Sigmoid colon (tissue), 4 donors: ENCODE measurements around the gene PDE1C.

ENCODE experiments used
- EP300 ChIP-seq, 4 donors: sonication (generic); formaldehyde crosslinking; IDR thresholded peaks; one replicate each; pipeline ENCODE4 v1.6.1; 2017; ENCODE audit warnings: antibody characterized with exemption in 4 of 4
- POLR2A ChIP-seq, 2 donors: fragments of 450-650 bp; IDR thresholded peaks; one replicate each; pipeline ENCODE4 v1.6.1; 2016; ENCODE audit warnings: antibody characterized with exemption in 2 of 2, mild to moderate bottlenecking in 2 of 2, moderate library complexity in 2 of 2
- POLR2AphosphoS5 ChIP-seq, 4 donors: sonication (generic); formaldehyde crosslinking; IDR thresholded peaks; one replicate each; pipeline ENCODE4 v1.6.1; 2017; ENCODE audit warnings: antibody characterized with exemption in 4 of 4
- TF ChIP-seq, protein P1 (sequence below), 4 experiments: fragments of 450-650 bp in 3 of 4; fragments of 200-600 bp in 1 of 4; IDR thresholded peaks; one replicate each; pipeline ENCODE4 v1.5.1; 2016 to 2019; ENCODE audit warnings: antibody characterized with exemption in 4 of 4, mild to moderate bottlenecking in 3 of 4, moderate library complexity in 2 of 4

DNA sequence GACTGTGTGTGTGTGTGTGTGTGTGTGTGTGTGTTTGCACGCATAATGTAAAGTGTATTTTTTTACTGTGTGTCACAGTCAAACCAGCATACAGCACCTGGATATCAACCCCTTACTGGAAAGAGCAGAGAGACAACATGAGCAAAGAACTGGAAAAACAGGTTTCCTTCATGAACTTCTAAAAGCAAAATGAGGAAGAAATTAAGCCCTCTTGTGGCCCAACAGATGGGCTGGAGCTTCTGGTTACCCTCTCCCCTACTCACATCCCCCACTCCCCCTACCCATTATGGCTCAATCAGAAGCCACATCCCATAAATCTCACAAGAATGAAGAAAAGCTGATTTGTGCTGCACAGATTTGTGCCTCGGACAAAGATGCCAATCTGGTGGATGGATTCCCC, 36.2 kb downstream of the PDE1C start:
- TF ChIP-seq, protein P1, sequence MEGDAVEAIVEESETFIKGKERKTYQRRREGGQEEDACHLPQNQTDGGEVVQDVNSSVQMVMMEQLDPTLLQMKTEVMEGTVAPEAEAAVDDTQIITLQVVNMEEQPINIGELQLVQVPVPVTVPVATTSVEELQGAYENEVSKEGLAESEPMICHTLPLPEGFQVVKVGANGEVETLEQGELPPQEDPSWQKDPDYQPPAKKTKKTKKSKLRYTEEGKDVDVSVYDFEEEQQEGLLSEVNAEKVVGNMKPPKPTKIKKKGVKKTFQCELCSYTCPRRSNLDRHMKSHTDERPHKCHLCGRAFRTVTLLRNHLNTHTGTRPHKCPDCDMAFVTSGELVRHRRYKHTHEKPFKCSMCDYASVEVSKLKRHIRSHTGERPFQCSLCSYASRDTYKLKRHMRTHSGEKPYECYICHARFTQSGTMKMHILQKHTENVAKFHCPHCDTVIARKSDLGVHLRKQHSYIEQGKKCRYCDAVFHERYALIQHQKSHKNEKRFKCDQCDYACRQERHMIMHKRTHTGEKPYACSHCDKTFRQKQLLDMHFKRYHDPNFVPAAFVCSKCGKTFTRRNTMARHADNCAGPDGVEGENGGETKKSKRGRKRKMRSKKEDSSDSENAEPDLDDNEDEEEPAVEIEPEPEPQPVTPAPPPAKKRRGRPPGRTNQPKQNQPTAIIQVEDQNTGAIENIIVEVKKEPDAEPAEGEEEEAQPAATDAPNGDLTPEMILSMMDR (IDR thresholded peaks at IDR 0.05) = no peak
- TF ChIP-seq POLR2A (IDR thresholded peaks at IDR 0.05) (no peak), POLR2AphosphoS5 (IDR thresholded peaks at IDR 0.05) (no peak), EP300 (IDR thresholded peaks at IDR 0.05) (no peak)
